NCI-H2029 treated with DMSO at 0.1 percent for 48 hours (cell line): Measurements from ENCODE around the gene DCAF17.
"Not testable (repeated sequence)": the region's sequence is repeated elsewhere in the genome, so short reads cannot be mapped to it uniquely, and the experiment has no call there.

ENCODE experiments used
- DNase-seq: peaks from one replicate; lab custom pipeline; 2025; lab: John Stamatoyannopoulos, UW

Gene DCAF17

GRCh38 chr2:171410624-171411023 lies 23.4 kb upstream of the DCAF17 start:
- DNase-seq, result no peak

- DNase-seq, result no peak
Observed at GRCh38 chr2:171411214-171411613, 22.8 kb upstream of the DCAF17 start.

DNA sequence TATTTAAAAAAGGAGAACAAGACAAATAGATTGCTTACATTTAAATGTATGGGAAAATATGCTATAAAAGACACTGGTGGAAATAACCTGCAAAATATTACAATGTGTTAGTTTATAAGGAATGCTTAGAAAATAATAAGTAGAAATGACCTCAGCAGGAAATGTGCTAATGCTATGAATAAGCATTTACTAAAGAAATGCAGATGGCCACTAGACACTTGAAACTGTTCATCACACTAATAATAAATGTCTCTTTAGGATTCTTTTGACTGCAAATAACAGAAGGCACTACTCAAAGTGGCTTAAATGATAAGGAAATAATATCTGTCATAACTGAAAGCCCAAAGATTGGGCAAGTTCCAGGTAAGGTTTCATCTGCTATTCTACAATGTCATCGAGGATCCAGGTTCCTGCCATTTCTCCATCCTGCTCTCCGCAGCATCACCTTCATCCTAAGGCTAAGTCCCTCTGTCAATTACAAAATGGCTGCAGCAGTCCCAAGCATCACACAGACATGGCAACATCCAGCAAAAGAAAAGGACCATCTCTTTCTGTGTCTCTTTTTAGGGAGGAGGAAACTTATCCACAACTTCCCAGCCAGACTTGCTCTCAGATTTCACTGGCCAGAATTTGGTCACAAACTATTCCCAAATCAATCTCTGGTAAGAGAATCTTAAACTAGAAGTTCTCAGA lies 22.1 kb upstream of the DCAF17 start:
- DNase-seq, result no peak

GRCh38 chr2:171412571-171413175 lies 21.4 kb upstream of the DCAF17 start:
- no peak for DNase-seq

DNA sequence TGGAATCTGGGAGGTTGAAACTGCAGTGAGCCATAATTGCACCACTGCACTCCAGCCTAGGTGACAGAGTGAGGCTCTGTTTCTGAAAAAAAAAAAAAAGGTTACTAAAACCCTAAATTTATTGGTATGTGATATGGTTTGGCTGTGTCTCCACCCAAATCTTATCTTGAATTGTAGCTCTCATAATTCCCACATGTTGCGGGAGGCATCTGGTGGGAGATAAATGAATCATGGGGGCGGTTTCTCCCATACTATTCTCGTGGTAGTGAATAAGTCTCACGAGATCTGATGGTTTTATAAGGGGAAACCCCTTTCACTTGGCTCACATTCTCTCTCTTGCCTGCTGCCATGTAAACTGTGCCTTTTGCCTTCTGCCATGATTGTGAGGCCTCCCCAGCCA lies 19.4 kb upstream of the DCAF17 start:
- not testable (repeated sequence) for DNase-seq

GRCh38 chr2:171416009-171416926 lies 17.8 kb upstream of the DCAF17 start:
- peak; percentile 68 for DNase-seq

DNA sequence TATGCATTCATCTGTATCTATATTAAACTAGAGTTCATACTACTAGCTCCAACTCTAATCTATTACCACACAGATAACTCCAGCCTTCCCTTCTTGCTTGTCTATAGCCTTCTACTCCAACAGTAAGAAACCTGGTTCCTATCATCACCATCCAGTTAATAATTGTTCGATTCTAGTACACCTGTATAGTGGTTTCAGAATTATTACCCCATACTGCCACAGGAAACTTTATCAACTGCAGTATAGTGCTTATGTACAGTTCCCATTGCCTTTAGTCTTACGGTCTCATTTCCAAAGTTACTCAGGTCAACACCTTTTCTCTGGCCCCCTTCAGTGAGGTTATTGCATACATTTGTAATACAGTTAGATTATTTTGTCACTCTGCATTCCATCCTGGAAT lies 14.7 kb upstream of the DCAF17 start:
- DNase-seq, result no peak

DNA sequence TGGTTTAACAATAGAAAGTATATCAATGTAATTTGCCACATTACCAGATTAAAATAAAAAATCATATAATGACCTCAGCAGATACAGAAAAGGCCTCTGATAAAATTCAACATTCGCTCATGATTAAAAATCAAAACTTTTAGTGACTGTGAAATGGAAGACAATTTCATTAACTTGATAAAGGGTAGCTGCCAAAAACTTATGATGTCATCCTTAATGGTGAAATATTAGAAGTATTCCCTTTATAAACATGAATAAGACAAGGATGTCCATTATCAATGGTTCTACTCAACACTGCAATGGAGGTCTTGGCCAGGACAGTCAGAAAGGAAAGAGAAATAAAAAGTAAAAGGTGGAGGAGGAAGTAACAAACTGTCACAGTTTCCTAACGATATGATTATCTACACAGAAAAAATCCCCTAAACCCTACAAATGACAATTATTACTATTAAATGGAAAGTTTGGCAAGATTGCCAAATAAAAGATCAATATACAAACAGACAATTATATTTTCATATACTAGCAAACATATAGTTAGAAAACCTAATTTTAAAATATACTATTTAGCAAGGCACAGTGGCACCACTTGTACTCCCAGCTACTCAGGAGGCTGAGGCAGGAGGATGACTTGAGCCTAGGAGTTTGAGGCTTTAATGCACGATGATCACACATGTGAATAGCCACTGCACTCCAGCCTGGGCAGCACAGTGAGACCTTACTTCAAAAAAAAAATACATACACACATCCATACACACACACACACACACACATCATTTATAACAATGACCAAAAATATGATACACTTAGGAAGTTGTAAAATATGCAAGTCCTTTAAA lies 13.1 kb upstream of the DCAF17 start:
- no peak for DNase-seq

DNA sequence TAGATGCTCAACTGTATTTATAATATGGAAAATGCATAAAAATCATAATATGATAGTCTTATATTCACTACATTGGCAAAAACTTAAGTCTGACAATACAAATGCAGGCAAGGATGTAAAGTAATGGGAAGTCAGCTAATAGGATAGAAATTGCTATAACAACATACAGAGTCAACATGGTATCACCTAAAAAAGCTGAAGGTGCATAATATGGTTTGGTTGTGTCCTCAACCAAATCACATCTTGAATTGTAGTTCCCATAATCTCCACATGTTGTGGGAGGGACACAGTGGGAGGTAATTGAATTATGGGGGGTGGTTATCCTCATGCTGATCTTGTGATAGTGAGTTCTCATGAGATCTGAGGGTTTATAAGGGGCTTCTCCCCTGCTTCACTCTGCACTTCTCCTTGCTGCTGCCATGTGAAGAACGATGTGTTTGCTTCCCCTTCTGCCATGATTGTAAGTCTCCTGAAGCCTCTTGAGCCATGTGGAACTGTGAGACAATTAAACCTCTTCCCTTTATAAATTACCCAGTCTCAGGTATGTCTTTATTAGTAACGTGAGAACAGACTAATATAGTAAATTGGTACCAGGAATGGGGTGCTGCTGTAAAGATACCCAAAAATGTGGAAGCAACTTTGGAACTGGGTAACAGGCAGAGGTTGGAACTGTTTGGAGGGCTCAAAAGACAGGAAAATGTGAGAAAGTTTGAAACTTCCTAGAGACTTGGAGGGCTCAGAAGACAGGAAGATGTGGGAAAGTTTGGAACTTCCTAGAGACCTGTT lies 11.1 kb upstream of the DCAF17 start:
- not testable (repeated sequence) for DNase-seq

- DNase-seq, result no peak
Observed at GRCh38 chr2:171430516-171431410, 3.3 kb upstream of the DCAF17 start.

GRCh38 chr2:171431677-171432167 lies 2.3 kb upstream of the DCAF17 start:
- no peak for DNase-seq

- DNase-seq, result no peak
Observed at GRCh38 chr2:171432206-171432968, 1.6 kb upstream of the DCAF17 start.

DNA sequence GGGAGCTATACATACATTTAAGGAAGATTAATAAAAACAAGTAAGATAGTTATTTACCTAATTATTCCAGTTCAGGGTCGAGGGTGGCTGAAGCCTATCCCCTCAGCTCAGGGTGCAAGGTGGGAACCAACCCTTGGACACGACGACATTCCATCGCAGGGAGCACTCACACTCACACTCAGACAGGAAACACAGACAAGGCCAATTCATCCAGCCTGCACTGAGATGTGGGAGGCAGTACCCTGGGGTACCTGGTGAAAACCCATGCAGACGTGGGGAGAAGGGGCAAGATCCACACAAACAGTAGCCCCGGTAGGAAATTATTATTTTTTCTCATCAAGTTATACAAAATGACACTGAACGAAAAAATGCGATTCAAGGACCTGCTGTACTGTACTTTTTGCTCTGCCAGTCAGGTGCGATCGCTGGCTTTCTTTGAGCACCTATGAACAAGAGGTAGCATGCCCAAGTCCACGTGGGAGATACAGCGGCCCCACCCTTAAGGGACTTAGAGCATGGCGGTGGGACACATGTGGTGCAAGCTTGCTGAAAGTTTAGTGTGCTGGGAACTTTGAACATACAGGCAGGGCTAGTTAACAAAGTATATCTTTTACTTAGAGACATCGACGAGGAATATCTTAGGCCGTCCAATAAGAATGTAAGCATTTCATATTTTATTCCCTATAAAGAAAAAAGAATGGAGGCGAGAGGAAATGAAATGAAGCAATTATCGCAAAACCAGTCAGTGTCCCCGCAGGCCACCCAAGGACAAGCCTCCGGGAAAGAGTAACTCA lies 860 bp upstream of the DCAF17 start:
- no peak for DNase-seq

GRCh38 chr2:171433763-171434012 lies 338 bp upstream of the DCAF17 start, which contains the start of gene METTL8:
Gene METTL8, minus strand, starts transcription at chr2:171433990. Its CDS starts 41,805 bp downstream, at chr2:171392185.
- no peak for DNase-seq

- DNase-seq, result no peak
Observed at GRCh38 chr2:171436307-171436706, 2.3 kb downstream of the DCAF17 start.

- no peak for DNase-seq
Observed at GRCh38 chr2:171441470-171441869, 7.4 kb downstream of the DCAF17 start.

DNA sequence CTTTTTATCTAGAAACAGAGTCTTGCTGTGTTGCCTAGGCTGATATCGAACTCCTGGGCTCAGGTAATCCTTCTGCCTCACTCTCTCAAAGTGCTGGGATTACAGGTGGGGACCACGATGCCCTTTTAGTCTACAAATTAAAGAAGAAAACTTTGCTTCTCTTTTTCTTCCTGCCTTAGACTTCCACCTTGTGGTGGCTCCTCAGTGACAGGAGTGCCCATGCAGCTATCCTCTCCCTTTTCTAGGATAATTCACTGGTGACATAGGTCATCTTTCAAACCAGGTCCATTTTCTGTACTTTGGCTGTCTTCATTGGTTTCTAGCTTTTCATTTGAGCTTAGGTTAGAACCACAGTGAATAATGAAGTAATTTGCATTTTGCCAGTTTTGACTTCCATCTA lies 13.6 kb downstream of the DCAF17 start:
- DNase-seq, result no peak

DNA sequence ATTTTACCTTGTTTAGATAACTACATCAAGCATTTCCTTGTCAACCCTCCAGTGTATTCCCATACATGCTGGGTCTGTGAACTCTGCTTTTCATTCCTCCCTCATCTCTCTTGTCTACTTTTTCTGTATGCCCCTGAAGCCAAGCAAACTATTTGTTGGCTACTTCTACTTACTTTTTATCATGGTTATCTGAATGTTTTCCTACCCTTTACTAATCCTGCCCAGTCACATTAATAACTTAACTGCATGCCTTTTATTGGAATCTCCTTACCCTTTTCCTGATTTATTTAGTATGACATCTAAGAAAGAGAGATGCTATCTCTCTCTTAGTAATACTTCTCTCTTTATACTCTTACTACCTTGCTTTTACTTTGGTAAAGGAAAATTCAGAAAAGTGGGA lies 17.0 kb downstream of the DCAF17 start:
- DNase-seq, result no peak

DNA sequence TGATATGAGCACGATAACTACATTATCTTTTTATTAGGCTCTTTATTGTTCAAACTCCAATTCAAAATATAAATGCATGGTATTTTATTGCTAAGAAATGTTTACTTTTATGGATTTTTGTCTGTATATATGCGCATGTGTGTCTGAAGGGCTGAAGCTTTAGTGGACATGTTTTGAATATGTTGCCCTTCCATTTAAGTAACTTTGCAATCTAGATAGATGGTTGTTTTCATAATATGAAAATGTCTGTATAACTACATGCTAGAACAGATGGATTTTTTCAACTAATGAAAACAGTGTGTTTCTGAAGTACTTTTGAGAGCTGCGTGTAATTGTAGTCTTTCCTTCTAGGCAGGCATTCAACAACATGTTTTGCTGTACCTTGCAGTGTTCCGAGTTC lies 18.7 kb downstream of the DCAF17 start:
- no peak for DNase-seq
